Glomerular visceral epithelial cell (primary cell): ENCODE measurements around the gene TACSTD2.
"Not testable (repeated sequence)": the region's sequence is repeated elsewhere in the genome, so short reads cannot be mapped to it uniquely, and the experiment has no call there.

Source experiments
- DNase-seq: peaks from one replicate; pipeline ENCODE4 v3.0.0-alpha.2; 2016; ENCODE audit errors: extremely low spot score

TACSTD2 gene

GRCh38 chr1:58588396-58588795, 11.3 kb upstream of the TACSTD2 start:
- DNase-seq, result no peak

GRCh38 chr1:58587667-58588066, 10.6 kb upstream of the TACSTD2 start:
- no peak for DNase-seq

GRCh38 chr1:58586271-58586670, 9.2 kb upstream of the TACSTD2 start:
- DNase-seq, result no peak

- DNase-seq, result no peak
Observed at GRCh38 chr1:58585581-58586151, 8.6 kb upstream of the TACSTD2 start.

GRCh38 chr1:58585166-58585565, 8.1 kb upstream of the TACSTD2 start:
- DNase-seq, result no peak

- DNase-seq, result peak; percentile 96
Observed at GRCh38 chr1:58584082-58584895, 7.2 kb upstream of the TACSTD2 start.

GRCh38 chr1:58583496-58583895, 6.4 kb upstream of the TACSTD2 start:
- no peak for DNase-seq

GRCh38 chr1:58582143-58582542, 5.1 kb upstream of the TACSTD2 start:
- not testable (repeated sequence) for DNase-seq

- no peak for DNase-seq
Observed at GRCh38 chr1:58581641-58582040, 4.6 kb upstream of the TACSTD2 start.

- DNase-seq, result no peak
Observed at GRCh38 chr1:58580186-58580585, 3.1 kb upstream of the TACSTD2 start.

- no peak for DNase-seq
Observed at GRCh38 chr1:58577654-58578030, 590 bp upstream of the TACSTD2 start.

GRCh38 chr1:58576325-58576726, 726 bp downstream of the TACSTD2 start:
- no peak for DNase-seq

- no peak for DNase-seq
Observed at GRCh38 chr1:58575551-58576324, 1.3 kb downstream of the TACSTD2 start.

- DNase-seq, result no peak
Observed at GRCh38 chr1:58574816-58575215, 2.2 kb downstream of the TACSTD2 start.

- DNase-seq, result peak; percentile 63
Observed at GRCh38 chr1:58573705-58574591, 3.1 kb downstream of the TACSTD2 start.

GRCh38 chr1:58573138-58573537, 3.9 kb downstream of the TACSTD2 start:
- no peak for DNase-seq

GRCh38 chr1:58572690-58573089, 4.4 kb downstream of the TACSTD2 start:
- DNase-seq, result no peak

GRCh38 chr1:58571616-58572015, 5.4 kb downstream of the TACSTD2 start:
- DNase-seq, result no peak

- DNase-seq, result no peak
Observed at GRCh38 chr1:58570817-58571216, 6.2 kb downstream of the TACSTD2 start.

- no peak for DNase-seq
Observed at GRCh38 chr1:58570094-58570493, 7.0 kb downstream of the TACSTD2 start.

GRCh38 chr1:58568911-58569310, 8.1 kb downstream of the TACSTD2 start:
- no peak for DNase-seq
